HCT116 (cell line): ENCODE data around the gene BCL6. TPM values are rescaled to one million over a fixed set of nuclear protein-coding genes. Genes with fewer than 3 reads are reported as not detected.

Source experiments
- ATAC-seq: fragments of 200-7000 bp; cut with Tn5 transposase; 2 replicates; pipeline ENCODE4 v1.9.1; 2020; ENCODE audit warnings: mild to moderate bottlenecking, moderate library complexity
- BruUV-seq: library from RNA; stranded (reverse); fragments of 400-500 nt; replicated peaks from 2 replicates; lab custom pipeline; 2021; lab: Mats Ljungman, UMichigan
- CTCF ChIA-PET: fragments of 300-600 bp; sonication (Branson Sonifier 250); formaldehyde crosslinking; loops from one replicate; lab custom pipeline; 2021; ENCODE audit warnings: antibody characterized with exemption; lab: Charles Lee
- POLR2A ChIA-PET: fragments of 300-600, 350-600 bp; sonication (Branson Sonifier 250); formaldehyde crosslinking; loops from one replicate; lab custom pipeline; 2021; ENCODE audit warnings: antibody characterized with exemption; lab: Charles Lee
- RAD21 ChIA-PET, 2 experiments: fragments of 300-600 bp; sonication (Branson Sonifier 250); formaldehyde crosslinking; loops; one replicate each; lab custom pipeline; 2023; ENCODE audit warnings: low total read pairs in 2 of 2; ENCODE audit not compliant: uncharacterized antibody in 2 of 2, unreplicated experiment in 2 of 2, low non-redundant PET in 1 of 2; lab: Charles Lee
- DNase-seq: peaks from one replicate; pipeline ENCODE4 v3.0.0-alpha.2; 2010; ENCODE audit warnings: low read depth, low spot score
- H2AFZ ChIP-seq: fragments of 200-600 bp; shearing (Covaris generic), sonication (generic); 2 replicates; pipeline ENCODE4 v1.6.1; 2017; ENCODE audit warnings: low read depth, mixed run types, mixed read lengths, antibody characterized with exemption, low read length; ENCODE audit not compliant: poor library complexity, severe bottlenecking
- H3K27ac ChIP-seq: 2 replicates; pipeline ENCODE4 v1.5.1; 2012; ENCODE audit warnings: low read depth, low read length
- H3K27me3 ChIP-seq: fragments of 200-600 bp; sonication (generic); 2 replicates; pipeline ENCODE4 v1.6.1; 2016; ENCODE audit warnings: mixed run types, low read length, mixed read lengths; ENCODE audit not compliant: insufficient read depth
- H3K36me3 ChIP-seq, 2 experiments: fragments of 200-500 bp in 1 of 2; fragments of 200-600 bp in 1 of 2; sonication (Bioruptor generic) in 1 of 2; sonication (generic) in 1 of 2; 2 replicates each; pipeline versions ENCODE4 v1.5.1 to v1.6.1; 2014 to 2016; ENCODE audit warnings: low read length in 2 of 2, inconsistent platforms in 1 of 2, mixed read lengths in 1 of 2, mixed run types in 1 of 2; ENCODE audit not compliant: insufficient read depth in 2 of 2, control insufficient read depth in 1 of 2
- H3K4me1 ChIP-seq, 2 experiments: fragments of 200-600 bp in 1 of 2; sonication (generic) in 1 of 2; 2 replicates each; pipeline versions ENCODE4 v1.5.1 to v1.6.1; 2012 to 2017; ENCODE audit warnings: low read length in 2 of 2, inconsistent platforms in 1 of 2, mild to moderate bottlenecking in 1 of 2, mixed read lengths in 1 of 2, mixed run types in 1 of 2, moderate library complexity in 1 of 2; ENCODE audit not compliant: insufficient read depth in 2 of 2, control insufficient read depth in 1 of 2
- H3K4me2 ChIP-seq: fragments of 200-600 bp; sonication (generic); 2 replicates; pipeline ENCODE4 v1.6.1; 2017; ENCODE audit warnings: mixed run types, low read length, mixed read lengths
- H3K4me3 ChIP-seq, 2 experiments: fragments of 200-600 bp in 1 of 2; sonication (generic) in 1 of 2; replicated peaks in 1 of 2; 2 replicates each; pipeline ENCODE4 v1.5.1; 2011 to 2016; ENCODE audit warnings: low read length in 2 of 2, control low read depth in 1 of 2, low read depth in 1 of 2, mild to moderate bottlenecking in 1 of 2, mixed read lengths in 1 of 2, mixed run types in 1 of 2
- H3K79me2 ChIP-seq: fragments of 200-600 bp; sonication (generic); 2 replicates; pipeline ENCODE4 v1.6.1; 2017; ENCODE audit warnings: mild to moderate bottlenecking, mixed run types, low read length, moderate library complexity, mixed read lengths; ENCODE audit not compliant: insufficient read depth
- H3K9ac ChIP-seq: fragments of 200-600 bp; sonication (generic); 2 replicates; pipeline ENCODE4 v1.6.1; 2016; ENCODE audit warnings: low read length, mixed read lengths
- H3K9me2 ChIP-seq: fragments of 200-600 bp; sonication (generic), shearing (Covaris generic); 2 replicates; pipeline ENCODE4 v1.6.1; 2017; ENCODE audit warnings: mixed run types, mild to moderate bottlenecking, moderate library complexity; ENCODE audit not compliant: insufficient read depth
- H3K9me3 ChIP-seq, 2 experiments: fragments of 200-500 bp in 1 of 2; fragments of 200-600 bp in 1 of 2; sonication (Bioruptor generic) in 1 of 2; sonication (generic) in 1 of 2; 2 replicates each; pipeline ENCODE4 v1.6.1; 2014 to 2017; ENCODE audit warnings: low read length in 2 of 2, mixed read lengths in 2 of 2, inconsistent platforms in 1 of 2, low read depth in 1 of 2, mild to moderate bottlenecking in 1 of 2, mixed run types in 1 of 2, moderate library complexity in 1 of 2; ENCODE audit not compliant: control insufficient read depth in 1 of 2, insufficient read depth in 1 of 2
- H4K20me1 ChIP-seq: fragments of 200-600 bp; sonication (generic), shearing (Covaris generic); 2 replicates; pipeline ENCODE4 v1.6.1; 2017; ENCODE audit warnings: mixed run types, mild to moderate bottlenecking, moderate library complexity; ENCODE audit not compliant: insufficient read depth
- CBX3 ChIP-seq: IDR thresholded peaks from 2 replicates; pipeline ENCODE4 v1.6.1; 2012; ENCODE audit warnings: low read depth
- CEBPB ChIP-seq: IDR thresholded peaks from 2 replicates; pipeline ENCODE4 v1.6.1; 2012; ENCODE audit warnings: low read depth
- ELF1 ChIP-seq: IDR thresholded peaks from 2 replicates; pipeline ENCODE4 v1.6.1; 2012; ENCODE audit warnings: low read depth, borderline replicate concordance
- EZH2phosphoT487 ChIP-seq: fragments of 200-600 bp; IDR thresholded peaks from 2 replicates; pipeline ENCODE4 v1.6.1; 2018; ENCODE audit warnings: antibody characterized with exemption, borderline replicate concordance
- JUND ChIP-seq: IDR thresholded peaks from 2 replicates; pipeline ENCODE4 v1.6.1; 2012
- POLR2AphosphoS5 ChIP-seq: IDR thresholded peaks from 2 replicates; pipeline ENCODE4 v1.6.1; 2011; ENCODE audit warnings: mild to moderate bottlenecking, low read depth, low read length, moderate library complexity
- RAD21 ChIP-seq: IDR thresholded peaks from 2 replicates; pipeline ENCODE4 v1.6.1; 2012; ENCODE audit warnings: low read depth, mild to moderate bottlenecking
- SIN3A ChIP-seq: IDR thresholded peaks from 2 replicates; pipeline ENCODE4 v1.6.1; 2012; ENCODE audit warnings: low read depth
- SP1 ChIP-seq: IDR thresholded peaks from 2 replicates; pipeline ENCODE4 v1.6.1; 2012; ENCODE audit warnings: low read depth
- SRF ChIP-seq: IDR thresholded peaks from 2 replicates; pipeline ENCODE4 v1.6.1; 2012; ENCODE audit warnings: low read depth
- TCF7L2 ChIP-seq: IDR thresholded peaks from 2 replicates; pipeline ENCODE4 v1.7.0; 2011; ENCODE audit warnings: borderline replicate concordance, inconsistent platforms; ENCODE audit not compliant: insufficient read depth, insufficient read length; ENCODE audit errors: extremely low read depth
- YY1 ChIP-seq: IDR thresholded peaks from 2 replicates; pipeline ENCODE4 v1.6.1; 2011; ENCODE audit warnings: low read length, low read depth, moderate library complexity, mild to moderate bottlenecking; ENCODE audit not compliant: insufficient replicate concordance; ENCODE audit errors: extremely low read depth
- ZFX ChIP-seq: fragments of 450-650 bp; IDR thresholded peaks from 2 replicates; pipeline ENCODE4 v1.6.1; 2017
- intact Hi-C: fragments of 100-400 bp; cut with micrococcal nuclease; formaldehyde crosslinking; loops from 2 replicates; pipeline ENCODE4 v1.10.0; 2022
- total RNA-seq: library from RNA; stranded (reverse); gene quantifications from one replicate; pipeline ENCODE4 v1.2.1, GENCODE V29; 2021; ENCODE audit not compliant: unreplicated experiment
- TF ChIP-seq, protein P1 (sequence below): IDR thresholded peaks from 2 replicates; pipeline ENCODE4 v1.6.1; 2012; ENCODE audit warnings: low read depth
- TF ChIP-seq, protein P2 (sequence below), 3 experiments: fragments of 200-600 bp in 1 of 3; sonication (generic) in 1 of 3; IDR thresholded peaks in 2 of 3; conservative IDR thresholded peaks in 1 of 3; 2 replicates each; pipeline ENCODE4 v1.5.1; 2012 to 2017; ENCODE audit warnings: low read depth in 2 of 3, low read length in 2 of 3, antibody characterized with exemption in 1 of 3, borderline replicate concordance in 1 of 3, control low read depth in 1 of 3, mild to moderate bottlenecking in 1 of 3, mixed read lengths in 1 of 3, mixed run types in 1 of 3, moderate library complexity in 1 of 3; ENCODE audit not compliant: insufficient read depth in 1 of 3
- TF ChIP-seq, protein P3 (sequence below): IDR thresholded peaks from 2 replicates; pipeline ENCODE4 v1.6.1; 2012
- TF ChIP-seq, protein P4 (sequence below): IDR thresholded peaks from 2 replicates; pipeline ENCODE4 v1.6.1; 2011; ENCODE audit warnings: mild to moderate bottlenecking, low read length, moderate library complexity; ENCODE audit not compliant: insufficient replicate concordance; ENCODE audit errors: extremely low read depth
- TF ChIP-seq, protein P5 (sequence below): IDR thresholded peaks from 2 replicates; pipeline ENCODE4 v1.6.1; 2012

BCL6 gene
- total RNA-seq, 1 experiment from 2014 or later = 17.5 TPM

DNA sequence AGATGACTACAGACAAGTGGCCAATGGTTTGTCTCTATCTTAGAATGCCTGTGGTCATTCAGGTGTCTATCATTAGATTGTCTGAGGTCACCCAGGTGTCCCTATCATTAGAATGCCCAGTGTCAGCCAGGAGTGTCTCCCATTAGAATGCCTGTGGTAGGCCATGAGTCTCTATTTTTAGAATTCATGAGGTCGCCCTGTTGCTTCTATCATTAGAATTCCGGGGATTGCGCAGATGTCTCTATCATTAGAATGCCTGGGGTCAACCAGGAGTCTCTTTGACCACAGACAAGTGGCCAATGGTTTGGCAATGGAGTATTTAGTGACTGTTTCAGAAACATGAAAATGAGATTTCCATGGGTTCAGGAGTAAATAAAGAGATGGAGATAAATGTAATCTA is 50.5 kb downstream of the BCL6 start:
- TF ChIP-seq, protein P1, sequence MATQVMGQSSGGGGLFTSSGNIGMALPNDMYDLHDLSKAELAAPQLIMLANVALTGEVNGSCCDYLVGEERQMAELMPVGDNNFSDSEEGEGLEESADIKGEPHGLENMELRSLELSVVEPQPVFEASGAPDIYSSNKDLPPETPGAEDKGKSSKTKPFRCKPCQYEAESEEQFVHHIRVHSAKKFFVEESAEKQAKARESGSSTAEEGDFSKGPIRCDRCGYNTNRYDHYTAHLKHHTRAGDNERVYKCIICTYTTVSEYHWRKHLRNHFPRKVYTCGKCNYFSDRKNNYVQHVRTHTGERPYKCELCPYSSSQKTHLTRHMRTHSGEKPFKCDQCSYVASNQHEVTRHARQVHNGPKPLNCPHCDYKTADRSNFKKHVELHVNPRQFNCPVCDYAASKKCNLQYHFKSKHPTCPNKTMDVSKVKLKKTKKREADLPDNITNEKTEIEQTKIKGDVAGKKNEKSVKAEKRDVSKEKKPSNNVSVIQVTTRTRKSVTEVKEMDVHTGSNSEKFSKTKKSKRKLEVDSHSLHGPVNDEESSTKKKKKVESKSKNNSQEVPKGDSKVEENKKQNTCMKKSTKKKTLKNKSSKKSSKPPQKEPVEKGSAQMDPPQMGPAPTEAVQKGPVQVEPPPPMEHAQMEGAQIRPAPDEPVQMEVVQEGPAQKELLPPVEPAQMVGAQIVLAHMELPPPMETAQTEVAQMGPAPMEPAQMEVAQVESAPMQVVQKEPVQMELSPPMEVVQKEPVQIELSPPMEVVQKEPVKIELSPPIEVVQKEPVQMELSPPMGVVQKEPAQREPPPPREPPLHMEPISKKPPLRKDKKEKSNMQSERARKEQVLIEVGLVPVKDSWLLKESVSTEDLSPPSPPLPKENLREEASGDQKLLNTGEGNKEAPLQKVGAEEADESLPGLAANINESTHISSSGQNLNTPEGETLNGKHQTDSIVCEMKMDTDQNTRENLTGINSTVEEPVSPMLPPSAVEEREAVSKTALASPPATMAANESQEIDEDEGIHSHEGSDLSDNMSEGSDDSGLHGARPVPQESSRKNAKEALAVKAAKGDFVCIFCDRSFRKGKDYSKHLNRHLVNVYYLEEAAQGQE = no peak
- TF ChIP-seq POLR2AphosphoS5 (no peak), SP1 (no peak), SIN3A (no peak), TCF7L2 (no peak), EZH2phosphoT487 (no peak), ELF1 (no peak), SRF (no peak), YY1 (no peak), CEBPB (no peak), ZFX (no peak), CBX3 (no peak), RAD21 (no peak), JUND (no peak)
- TF ChIP-seq, protein P2, sequence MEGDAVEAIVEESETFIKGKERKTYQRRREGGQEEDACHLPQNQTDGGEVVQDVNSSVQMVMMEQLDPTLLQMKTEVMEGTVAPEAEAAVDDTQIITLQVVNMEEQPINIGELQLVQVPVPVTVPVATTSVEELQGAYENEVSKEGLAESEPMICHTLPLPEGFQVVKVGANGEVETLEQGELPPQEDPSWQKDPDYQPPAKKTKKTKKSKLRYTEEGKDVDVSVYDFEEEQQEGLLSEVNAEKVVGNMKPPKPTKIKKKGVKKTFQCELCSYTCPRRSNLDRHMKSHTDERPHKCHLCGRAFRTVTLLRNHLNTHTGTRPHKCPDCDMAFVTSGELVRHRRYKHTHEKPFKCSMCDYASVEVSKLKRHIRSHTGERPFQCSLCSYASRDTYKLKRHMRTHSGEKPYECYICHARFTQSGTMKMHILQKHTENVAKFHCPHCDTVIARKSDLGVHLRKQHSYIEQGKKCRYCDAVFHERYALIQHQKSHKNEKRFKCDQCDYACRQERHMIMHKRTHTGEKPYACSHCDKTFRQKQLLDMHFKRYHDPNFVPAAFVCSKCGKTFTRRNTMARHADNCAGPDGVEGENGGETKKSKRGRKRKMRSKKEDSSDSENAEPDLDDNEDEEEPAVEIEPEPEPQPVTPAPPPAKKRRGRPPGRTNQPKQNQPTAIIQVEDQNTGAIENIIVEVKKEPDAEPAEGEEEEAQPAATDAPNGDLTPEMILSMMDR (IDR thresholded peaks at IDR 0.05 in 2 of 3, conservative IDR thresholded peaks at IDR 0.05 in 1 of 3; ENCODE audit: borderline replicate concordance in 1 of 3, insufficient read depth in 1 of 3, low read depth in 2 of 3, low read length in 2 of 3) = no peak
- TF ChIP-seq, protein P3, sequence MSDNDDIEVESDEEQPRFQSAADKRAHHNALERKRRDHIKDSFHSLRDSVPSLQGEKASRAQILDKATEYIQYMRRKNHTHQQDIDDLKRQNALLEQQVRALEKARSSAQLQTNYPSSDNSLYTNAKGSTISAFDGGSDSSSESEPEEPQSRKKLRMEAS = no peak
- TF ChIP-seq, protein P4, sequence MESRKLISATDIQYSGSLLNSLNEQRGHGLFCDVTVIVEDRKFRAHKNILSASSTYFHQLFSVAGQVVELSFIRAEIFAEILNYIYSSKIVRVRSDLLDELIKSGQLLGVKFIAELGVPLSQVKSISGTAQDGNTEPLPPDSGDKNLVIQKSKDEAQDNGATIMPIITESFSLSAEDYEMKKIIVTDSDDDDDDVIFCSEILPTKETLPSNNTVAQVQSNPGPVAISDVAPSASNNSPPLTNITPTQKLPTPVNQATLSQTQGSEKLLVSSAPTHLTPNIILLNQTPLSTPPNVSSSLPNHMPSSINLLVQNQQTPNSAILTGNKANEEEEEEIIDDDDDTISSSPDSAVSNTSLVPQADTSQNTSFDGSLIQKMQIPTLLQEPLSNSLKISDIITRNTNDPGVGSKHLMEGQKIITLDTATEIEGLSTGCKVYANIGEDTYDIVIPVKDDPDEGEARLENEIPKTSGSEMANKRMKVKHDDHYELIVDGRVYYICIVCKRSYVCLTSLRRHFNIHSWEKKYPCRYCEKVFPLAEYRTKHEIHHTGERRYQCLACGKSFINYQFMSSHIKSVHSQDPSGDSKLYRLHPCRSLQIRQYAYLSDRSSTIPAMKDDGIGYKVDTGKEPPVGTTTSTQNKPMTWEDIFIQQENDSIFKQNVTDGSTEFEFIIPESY = no peak
- TF ChIP-seq, protein P5, sequence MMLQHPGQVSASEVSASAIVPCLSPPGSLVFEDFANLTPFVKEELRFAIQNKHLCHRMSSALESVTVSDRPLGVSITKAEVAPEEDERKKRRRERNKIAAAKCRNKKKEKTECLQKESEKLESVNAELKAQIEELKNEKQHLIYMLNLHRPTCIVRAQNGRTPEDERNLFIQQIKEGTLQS = no peak
- TF ChIP-seq, all 23 proteins: peak for 0
- Histone ChIP-seq H4K20me1 (no peaks in the 10 kb centered on the region), H3K27me3 (peaks cover 13% of the 10 kb centered on the region; the same call in 1 of the 2 replicates), H2AFZ (no peak overlapping the region), H3K4me3 (no peak overlapping the region), H3K9me2 (no peaks in the 10 kb centered on the region), H3K27ac (no peak overlapping the region), H3K9me3 (no peaks in the 10 kb centered on the region), H3K4me2 (no peak overlapping the region), H3K4me1 (no peaks in the 10 kb centered on the region), H3K79me2 (no peaks in the 10 kb centered on the region), H3K9ac (no peak overlapping the region), H3K36me3 (no peaks in the 10 kb centered on the region)
- intact Hi-C loops = no loop called here
- BruUV-seq = no TSS peak
- RAD21 ChIA-PET = no interaction called here
- ATAC-seq = no peak
- DNase-seq = no peak
- CTCF ChIA-PET = no interaction called here
- POLR2A ChIA-PET = no interaction called here
